Parathyroid adenoma (tissue), 2 donors: Measurements from ENCODE around the gene TMEM132A.

Experiments
- H2AFZ ChIP-seq: fragments of 300-600 bp; sonication (generic); one replicate; pipeline ENCODE4 v1.7.0; 2017; ENCODE audit warnings: antibody characterized with exemption, mild to moderate bottlenecking
- H3K27ac ChIP-seq: fragments of 300-600 bp; sonication (generic); one replicate; pipeline ENCODE4 v1.7.0; 2017
- H3K27me3 ChIP-seq: fragments of 300-600 bp; sonication (generic); one replicate; pipeline ENCODE4 v1.7.0; 2017; ENCODE audit warnings: low read length; ENCODE audit not compliant: control insufficient read depth, insufficient read depth
- H3K36me3 ChIP-seq: fragments of 300-600 bp; sonication (generic); one replicate; pipeline ENCODE4 v1.7.0; 2017; ENCODE audit warnings: low read length; ENCODE audit not compliant: control insufficient read depth, insufficient read depth
- H3K4me1 ChIP-seq: fragments of 300-600 bp; sonication (generic); one replicate; pipeline ENCODE4 v1.7.0; 2017; ENCODE audit warnings: control low read depth
- H3K4me2 ChIP-seq: fragments of 300-600 bp; sonication (generic); one replicate; pipeline ENCODE4 v1.7.0; 2017; ENCODE audit warnings: low read length
- H3K4me3 ChIP-seq: fragments of 300-600 bp; sonication (generic); one replicate; pipeline ENCODE4 v1.7.0; 2017; ENCODE audit warnings: low read depth, low read length
- H3K79me2 ChIP-seq: fragments of 300-600 bp; sonication (generic); one replicate; pipeline ENCODE4 v1.7.0; 2017; ENCODE audit warnings: control low read depth
- H3K9ac ChIP-seq: fragments of 300-600 bp; sonication (generic); one replicate; pipeline ENCODE4 v1.7.0; 2017; ENCODE audit warnings: mild to moderate bottlenecking
- H3K9me3 ChIP-seq: fragments of 300-600 bp; sonication (generic); one replicate; pipeline ENCODE4 v1.7.0; 2017; ENCODE audit warnings: low read length; ENCODE audit not compliant: control insufficient read depth
- TF ChIP-seq, protein P1 (sequence below): fragments of 300-600 bp; sonication (generic); IDR thresholded peaks from one replicate; pipeline ENCODE4 v1.7.0; 2017; ENCODE audit warnings: antibody characterized with exemption, mild to moderate bottlenecking
- donor health status: primary hyperparathyroidism.

The TMEM132A gene

DNA sequence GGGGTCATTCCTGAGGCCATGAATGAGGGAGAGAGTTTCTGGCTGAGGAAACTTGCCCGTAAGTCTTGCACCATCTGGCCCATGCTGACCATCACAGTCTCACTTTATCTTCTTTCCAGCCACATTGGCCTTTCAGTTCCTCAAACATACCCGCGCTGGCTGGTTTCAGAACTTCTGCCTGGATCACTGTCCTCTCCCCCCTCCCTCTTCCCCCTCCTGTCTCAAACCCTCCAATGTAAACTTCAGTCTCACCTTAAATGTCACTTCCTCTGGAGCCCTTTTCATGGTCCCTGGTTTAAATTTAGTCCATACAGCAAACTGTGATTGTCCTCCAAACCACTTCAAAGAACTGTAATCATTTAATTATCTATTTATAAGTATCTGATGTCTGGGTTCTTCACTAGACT lies 14.0 kb upstream of the TMEM132A start:
- H3K27me3 ChIP-seq = no peaks in the 10 kb centered on the region
- no peaks in the 10 kb centered on the region for H3K36me3 ChIP-seq
- no peak overlapping the region for H3K9ac ChIP-seq
- no peak overlapping the region for H3K27ac ChIP-seq
- no peak overlapping the region for H2AFZ ChIP-seq
- no peaks in the 10 kb centered on the region for H3K9me3 ChIP-seq
- H3K4me3 ChIP-seq = no peak overlapping the region
- TF ChIP-seq, protein P1, sequence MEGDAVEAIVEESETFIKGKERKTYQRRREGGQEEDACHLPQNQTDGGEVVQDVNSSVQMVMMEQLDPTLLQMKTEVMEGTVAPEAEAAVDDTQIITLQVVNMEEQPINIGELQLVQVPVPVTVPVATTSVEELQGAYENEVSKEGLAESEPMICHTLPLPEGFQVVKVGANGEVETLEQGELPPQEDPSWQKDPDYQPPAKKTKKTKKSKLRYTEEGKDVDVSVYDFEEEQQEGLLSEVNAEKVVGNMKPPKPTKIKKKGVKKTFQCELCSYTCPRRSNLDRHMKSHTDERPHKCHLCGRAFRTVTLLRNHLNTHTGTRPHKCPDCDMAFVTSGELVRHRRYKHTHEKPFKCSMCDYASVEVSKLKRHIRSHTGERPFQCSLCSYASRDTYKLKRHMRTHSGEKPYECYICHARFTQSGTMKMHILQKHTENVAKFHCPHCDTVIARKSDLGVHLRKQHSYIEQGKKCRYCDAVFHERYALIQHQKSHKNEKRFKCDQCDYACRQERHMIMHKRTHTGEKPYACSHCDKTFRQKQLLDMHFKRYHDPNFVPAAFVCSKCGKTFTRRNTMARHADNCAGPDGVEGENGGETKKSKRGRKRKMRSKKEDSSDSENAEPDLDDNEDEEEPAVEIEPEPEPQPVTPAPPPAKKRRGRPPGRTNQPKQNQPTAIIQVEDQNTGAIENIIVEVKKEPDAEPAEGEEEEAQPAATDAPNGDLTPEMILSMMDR = no peak
- no peak overlapping the region for H3K4me2 ChIP-seq
- H3K4me1 ChIP-seq = peaks cover 11% of the 10 kb centered on the region
- peaks cover 11% of the 10 kb centered on the region for H3K79me2 ChIP-seq

GRCh38 chr11:60910711-60911380 lies 13.4 kb upstream of the TMEM132A start:
- H3K9me3 ChIP-seq = no peaks in the 10 kb centered on the region
- H3K79me2 ChIP-seq = peaks cover 5% of the 10 kb centered on the region
- H3K4me1 ChIP-seq = peaks cover 11% of the 10 kb centered on the region
- TF ChIP-seq, protein P1 = no peak
- peak overlapping the region; percentile 44 for H3K27ac ChIP-seq
- no peak overlapping the region for H2AFZ ChIP-seq
- no peak overlapping the region for H3K9ac ChIP-seq
- no peak overlapping the region for H3K4me3 ChIP-seq
- H3K27me3 ChIP-seq = no peaks in the 10 kb centered on the region
- H3K4me2 ChIP-seq = no peak overlapping the region
- no peaks in the 10 kb centered on the region for H3K36me3 ChIP-seq

DNA sequence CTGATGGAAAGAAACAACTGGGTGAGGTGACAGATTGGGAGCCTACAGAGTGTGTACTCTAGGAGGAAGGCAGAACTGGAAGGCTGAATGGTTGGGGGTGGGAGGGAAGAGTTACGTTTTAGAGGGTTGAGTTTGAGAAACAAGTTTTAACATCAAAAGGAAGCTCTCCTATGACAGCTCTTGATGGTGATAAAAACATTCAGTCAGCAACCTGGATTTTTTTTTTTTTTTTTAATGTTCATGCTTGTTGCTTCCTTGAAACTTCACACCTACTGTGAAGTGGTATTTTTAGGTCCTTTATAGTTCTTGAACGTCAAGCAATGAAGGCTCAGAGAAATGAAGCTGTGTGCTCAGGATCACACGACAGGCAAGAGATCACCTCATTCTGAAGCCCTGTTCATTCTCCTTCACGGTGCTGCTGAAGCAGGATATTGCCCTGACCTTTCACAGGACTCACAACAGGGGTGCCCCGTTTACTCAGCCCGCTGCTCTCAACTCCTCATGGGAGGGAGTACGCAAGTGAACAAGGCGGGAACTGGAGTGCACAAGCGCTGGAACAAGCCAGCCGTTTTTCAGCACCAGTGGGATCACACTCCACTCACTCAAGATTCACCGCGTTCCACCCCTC lies 11.9 kb upstream of the TMEM132A start:
- TF ChIP-seq, protein P1 = no peak
- H3K4me2 ChIP-seq = no peak overlapping the region
- peaks cover 3% of the 10 kb centered on the region for H3K79me2 ChIP-seq
- H3K36me3 ChIP-seq = no peaks in the 10 kb centered on the region
- H3K4me1 ChIP-seq = peaks cover 13% of the 10 kb centered on the region
- H3K4me3 ChIP-seq = no peak overlapping the region
- no peaks in the 10 kb centered on the region for H3K9me3 ChIP-seq
- peak overlapping the region; percentile 94 for H3K27ac ChIP-seq
- H2AFZ ChIP-seq = peak overlapping the region; percentile 96
- no peak overlapping the region for H3K9ac ChIP-seq
- no peaks in the 10 kb centered on the region for H3K27me3 ChIP-seq

GRCh38 chr11:60912851-60913528 lies 11.3 kb upstream of the TMEM132A start:
- peak overlapping the region; percentile 83 for H3K4me2 ChIP-seq
- H3K4me3 ChIP-seq = peak overlapping the region; percentile 73
- peaks cover 3% of the 10 kb centered on the region for H3K79me2 ChIP-seq
- H3K9ac ChIP-seq = no peak overlapping the region
- peak overlapping the region; percentile 94 for H3K27ac ChIP-seq
- TF ChIP-seq, protein P1 = no peak
- peaks cover 13% of the 10 kb centered on the region for H3K4me1 ChIP-seq
- no peaks in the 10 kb centered on the region for H3K9me3 ChIP-seq
- H3K27me3 ChIP-seq = no peaks in the 10 kb centered on the region
- no peaks in the 10 kb centered on the region for H3K36me3 ChIP-seq
- peak overlapping the region; percentile 96 for H2AFZ ChIP-seq
